GM21447 (cell line): ENCODE data around the gene XIRP1.
"Not testable (repeated sequence)": the region's sequence is repeated elsewhere in the genome, so short reads cannot be mapped to it uniquely, and the experiment has no call there.

Source experiments
- ATAC-seq: cut with Tn5 transposase; IDR thresholded peaks from one replicate; pipeline ENCODE4 v1.9.1; 2021; ENCODE audit not compliant: unreplicated experiment

The XIRP1 gene, protein sequence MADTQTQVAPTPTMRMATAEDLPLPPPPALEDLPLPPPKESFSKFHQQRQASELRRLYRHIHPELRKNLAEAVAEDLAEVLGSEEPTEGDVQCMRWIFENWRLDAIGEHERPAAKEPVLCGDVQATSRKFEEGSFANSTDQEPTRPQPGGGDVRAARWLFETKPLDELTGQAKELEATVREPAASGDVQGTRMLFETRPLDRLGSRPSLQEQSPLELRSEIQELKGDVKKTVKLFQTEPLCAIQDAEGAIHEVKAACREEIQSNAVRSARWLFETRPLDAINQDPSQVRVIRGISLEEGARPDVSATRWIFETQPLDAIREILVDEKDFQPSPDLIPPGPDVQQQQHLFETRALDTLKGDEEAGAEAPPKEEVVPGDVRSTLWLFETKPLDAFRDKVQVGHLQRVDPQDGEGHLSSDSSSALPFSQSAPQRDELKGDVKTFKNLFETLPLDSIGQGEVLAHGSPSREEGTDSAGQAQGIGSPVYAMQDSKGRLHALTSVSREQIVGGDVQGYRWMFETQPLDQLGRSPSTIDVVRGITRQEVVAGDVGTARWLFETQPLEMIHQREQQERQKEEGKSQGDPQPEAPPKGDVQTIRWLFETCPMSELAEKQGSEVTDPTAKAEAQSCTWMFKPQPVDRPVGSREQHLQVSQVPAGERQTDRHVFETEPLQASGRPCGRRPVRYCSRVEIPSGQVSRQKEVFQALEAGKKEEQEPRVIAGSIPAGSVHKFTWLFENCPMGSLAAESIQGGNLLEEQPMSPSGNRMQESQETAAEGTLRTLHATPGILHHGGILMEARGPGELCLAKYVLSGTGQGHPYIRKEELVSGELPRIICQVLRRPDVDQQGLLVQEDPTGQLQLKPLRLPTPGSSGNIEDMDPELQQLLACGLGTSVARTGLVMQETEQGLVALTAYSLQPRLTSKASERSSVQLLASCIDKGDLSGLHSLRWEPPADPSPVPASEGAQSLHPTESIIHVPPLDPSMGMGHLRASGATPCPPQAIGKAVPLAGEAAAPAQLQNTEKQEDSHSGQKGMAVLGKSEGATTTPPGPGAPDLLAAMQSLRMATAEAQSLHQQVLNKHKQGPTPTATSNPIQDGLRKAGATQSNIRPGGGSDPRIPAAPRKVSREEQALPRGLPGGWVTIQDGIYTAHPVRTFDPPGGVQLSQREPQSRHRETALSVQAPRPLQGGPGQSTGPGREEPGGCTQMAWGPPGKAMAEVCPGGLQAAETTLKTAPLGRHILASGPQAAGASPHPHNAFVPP (N-terminal part only)

DNA sequence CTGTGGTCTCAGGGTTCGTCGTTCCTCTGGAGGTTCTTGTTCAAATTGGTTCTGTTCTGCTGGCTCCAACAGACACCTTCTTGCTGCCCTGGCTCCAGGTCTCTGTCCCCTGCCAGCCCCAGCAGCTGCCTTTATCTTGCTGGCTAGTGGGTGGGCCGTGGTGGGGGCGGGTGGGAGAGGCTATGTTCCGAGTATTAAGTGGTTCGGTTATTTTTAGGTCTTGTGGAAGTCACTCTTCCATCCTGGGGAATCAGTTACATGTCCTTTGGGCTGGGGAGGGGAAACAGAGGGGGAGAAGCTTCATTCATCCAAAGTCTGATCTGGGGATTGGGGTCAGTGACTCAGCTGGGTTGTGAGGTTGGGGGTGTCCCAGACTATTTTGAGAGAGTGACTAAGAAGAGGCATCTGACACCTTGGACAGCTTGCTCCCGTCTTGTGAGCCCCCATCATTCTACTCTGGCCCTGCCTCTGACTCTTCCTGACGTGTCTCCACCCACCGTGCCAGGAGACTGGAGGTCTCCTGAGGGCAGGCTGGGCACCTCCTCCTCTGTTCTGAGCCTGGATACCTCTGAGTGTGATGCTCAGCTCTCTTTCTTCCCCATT, at the start of gene XIRP1:
Gene XIRP1, minus strand, starts transcription at position 106 of the 603 bp plus-strand sequence. CDS start 3,150 bp downstream, outside the sequence.
- ATAC-seq, result no peak

DNA sequence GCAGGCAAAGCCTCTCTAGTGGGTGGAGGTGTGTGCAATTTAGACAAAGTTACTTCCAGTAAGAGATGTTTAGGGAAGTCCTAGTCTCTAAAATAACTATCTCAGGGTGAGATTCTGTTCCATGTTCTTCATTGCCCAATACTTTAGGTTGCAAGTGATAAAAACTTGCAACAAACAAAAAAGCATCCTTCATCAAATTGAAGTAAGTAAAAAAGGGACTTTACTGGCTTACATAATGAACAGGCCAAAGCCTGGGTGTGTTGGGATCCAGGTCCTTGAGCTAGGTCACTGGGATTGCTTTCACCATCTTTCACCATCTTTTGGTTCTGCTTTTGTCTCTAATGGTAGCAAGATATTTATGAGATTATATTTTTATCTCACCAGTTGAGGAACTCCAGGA, 49.2 kb upstream of the XIRP1 start:
- ATAC-seq, result no peak

DNA sequence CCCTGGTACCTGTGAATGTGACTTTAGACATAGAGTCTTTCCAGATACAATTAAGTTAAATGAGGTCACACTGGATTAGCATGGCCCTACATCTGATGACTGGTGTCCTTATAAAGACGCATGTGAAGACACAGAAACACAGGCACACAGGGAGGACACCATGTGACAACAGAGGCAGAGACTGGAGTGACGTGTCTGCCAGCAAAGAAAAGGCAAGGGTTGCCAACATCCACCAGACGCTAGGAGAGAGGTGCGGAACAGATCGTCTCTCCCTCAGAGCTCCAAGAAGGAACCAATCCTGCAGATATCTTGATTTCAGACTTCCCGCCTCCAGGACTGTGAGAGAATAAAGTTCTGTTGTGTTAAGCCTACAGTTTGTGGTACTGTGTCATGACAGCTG, 44.6 kb upstream of the XIRP1 start:
- ATAC-seq, result no peak

DNA sequence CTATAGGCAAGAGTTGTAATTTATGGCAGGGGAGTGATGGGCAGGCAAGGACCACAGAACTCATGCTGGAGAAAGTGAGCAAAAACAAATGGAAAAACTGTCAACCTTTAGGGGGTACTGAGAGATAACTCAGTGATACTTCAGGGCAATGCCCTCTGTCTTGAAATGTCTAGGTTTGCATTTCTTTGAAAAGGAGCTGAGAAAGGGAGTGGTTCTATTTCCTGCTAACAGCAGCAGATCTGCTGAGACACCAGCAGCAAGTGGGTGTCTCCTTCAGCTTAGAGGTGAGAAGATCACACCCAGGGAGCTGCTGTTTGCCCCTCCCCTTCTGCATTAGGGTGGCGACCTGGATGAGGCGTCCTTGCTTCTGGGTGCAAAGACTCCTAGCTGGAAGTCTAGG, 42.3 kb upstream of the XIRP1 start:
- ATAC-seq, result no peak

DNA sequence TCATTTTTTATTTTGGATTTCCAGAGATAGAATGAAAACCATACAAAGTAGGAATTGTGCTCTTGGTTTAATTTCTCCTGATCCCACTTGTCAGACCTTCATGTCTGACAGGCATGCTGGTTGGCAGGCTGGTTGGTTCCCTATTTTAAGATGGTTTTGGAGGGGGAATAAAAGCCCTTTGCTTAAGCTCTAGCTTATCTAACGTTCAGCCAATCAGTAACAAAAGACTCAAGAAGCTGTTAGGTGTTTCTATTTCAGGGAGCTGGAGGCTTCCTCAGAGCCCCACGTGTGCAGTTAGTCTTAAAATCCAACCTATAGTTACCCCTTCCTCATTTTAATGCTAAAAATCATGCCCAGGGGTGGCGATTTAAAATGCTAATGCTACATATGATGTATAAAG, 40.5 kb upstream of the XIRP1 start:
- ATAC-seq, result no peak

DNA sequence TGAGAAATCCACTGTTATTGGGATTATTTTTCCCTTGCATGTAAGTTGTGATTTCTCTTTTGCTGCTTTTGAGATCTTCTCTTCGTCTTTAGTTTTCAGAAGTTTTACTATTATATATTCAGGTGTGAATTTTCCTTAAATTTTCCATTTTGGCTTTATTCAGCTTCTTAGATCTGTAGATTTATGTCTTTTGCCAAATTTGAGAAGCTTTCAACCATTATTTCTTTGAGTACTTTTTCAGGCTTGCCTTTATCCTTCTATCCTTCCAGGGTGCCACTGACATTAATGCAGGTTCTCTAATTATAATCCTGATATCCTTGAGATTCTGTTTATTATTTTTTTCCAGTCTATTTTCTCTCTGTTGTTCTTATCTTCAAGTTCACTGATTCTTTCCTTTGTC, 38.1 kb upstream of the XIRP1 start:
- ATAC-seq, result no peak

DNA sequence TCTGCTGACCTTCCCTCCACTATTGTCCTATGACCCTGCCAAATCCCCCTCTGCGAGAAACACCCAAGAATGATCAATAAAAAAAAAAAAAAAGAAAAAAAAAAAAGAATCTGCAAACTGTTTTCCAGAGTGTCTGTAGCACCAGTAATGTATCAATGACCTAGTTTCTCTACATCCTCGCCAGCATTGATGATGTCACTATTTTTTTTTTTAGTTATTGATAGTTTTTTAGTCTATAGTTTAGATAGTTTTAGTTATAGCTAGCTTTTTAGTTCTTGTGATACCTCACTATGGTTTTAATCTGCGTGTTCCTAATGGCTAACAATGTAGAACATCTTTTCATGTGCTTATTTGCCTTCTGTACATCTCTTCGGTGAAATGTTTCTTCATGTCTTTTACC, 36.1 kb upstream of the XIRP1 start:
- ATAC-seq, result no peak

DNA sequence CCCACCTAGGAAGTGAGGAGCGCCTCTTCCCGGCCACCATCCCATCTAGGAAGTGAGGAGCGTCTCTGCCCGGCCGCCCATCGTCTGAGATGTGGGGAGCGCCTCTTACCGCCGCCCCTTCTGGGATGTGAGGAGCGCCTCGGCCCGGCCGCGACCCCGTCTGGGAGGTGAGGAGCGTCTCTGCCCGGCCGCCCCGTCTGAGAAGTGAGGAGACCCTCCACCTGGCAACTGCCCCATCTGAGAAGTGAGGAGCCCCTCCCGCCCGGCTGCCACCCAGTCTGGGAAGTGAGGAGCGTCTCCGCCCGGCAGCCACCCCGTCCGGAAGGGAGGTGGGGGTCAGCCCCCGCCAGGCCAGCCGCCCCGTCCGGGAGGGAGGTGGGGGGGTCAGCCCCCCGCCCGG, 35.2 kb upstream of the XIRP1 start:
- ATAC-seq, result not testable (repeated sequence)

DNA sequence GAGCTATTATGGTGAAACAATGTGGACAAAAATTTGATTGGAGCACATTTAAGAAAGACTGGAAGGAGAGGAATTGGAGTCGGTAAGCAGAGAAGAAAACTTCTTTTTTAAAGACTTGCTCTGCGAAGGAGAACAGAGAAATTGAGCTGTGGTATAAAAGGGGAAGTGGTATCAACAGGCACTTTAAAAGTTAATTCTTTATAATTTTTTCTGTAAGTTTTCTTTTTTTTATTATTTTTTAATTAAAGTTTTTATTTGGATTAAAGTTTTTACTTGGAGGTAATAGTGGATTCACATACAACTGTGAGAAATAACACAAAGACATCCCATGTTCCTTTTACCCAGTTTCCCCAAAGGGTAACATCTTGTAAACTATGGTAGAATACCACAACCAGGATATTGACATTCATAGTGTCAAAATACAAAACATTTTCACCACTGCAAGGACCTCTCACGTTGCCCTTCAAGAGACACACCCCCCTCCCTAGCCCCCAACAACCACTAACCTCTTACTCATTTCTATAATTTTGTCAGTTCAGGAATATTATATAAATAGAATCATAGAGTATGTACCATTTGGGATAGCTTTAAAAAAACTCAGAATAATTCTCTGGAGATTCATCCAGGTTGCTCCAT, 33.8 kb upstream of the XIRP1 start:
- no peak for ATAC-seq

DNA sequence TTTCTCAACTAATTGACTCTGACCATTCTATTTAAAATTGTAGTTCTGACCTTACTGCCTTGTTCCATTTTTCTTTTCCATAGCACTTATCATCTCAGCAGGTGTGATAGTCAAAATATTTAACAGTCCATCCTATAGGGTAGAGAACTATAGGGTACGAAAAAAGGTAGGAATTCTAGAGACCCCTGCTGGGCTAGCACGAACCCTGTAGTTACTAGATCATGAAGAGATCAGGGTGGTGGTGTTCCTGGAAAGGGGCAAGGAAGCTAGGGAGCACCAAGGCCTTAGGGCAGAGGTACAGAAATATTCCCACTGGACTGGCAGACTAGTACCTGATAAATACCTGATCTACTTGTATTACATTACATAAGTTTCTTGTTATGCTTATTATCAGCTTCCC, 31.9 kb upstream of the XIRP1 start:
- ATAC-seq, result no peak

DNA sequence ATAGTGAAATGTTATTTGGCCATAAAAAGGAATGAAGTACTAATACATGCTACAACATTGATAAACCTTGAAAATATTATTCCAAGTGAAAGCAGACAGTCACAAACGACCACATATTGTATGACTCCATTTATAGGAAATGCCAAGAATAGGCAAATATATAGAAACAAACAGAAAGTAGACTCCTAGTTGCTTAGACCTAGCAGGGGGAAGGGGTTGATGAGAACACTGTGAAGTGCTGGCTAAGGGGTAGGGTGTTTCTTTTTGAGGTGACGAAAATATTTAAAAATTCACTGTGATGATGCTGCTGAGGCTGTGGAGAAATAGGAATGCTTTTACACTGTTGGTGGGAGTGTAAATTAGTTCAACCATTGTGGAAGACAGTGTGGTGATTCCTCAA, 30.5 kb upstream of the XIRP1 start:
- no peak for ATAC-seq

DNA sequence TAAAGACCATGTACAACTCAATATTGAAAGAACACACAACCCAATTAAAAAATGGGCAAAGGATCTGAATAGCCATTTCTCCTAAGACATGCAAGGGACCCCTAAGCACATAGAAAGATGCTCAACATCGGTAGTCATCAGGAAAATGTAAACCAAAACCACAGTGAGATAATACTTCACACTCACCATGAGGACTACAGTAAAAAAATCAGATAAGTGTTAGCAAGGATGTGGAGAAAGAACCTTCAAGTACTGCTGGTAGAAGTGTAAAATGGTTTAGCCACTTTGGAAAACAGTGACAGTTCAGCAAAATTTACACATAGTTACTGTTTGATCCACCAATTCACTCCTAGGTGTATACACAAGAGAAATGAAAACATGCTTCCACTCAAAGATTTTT, 30.1 kb upstream of the XIRP1 start:
- ATAC-seq, result no peak

DNA sequence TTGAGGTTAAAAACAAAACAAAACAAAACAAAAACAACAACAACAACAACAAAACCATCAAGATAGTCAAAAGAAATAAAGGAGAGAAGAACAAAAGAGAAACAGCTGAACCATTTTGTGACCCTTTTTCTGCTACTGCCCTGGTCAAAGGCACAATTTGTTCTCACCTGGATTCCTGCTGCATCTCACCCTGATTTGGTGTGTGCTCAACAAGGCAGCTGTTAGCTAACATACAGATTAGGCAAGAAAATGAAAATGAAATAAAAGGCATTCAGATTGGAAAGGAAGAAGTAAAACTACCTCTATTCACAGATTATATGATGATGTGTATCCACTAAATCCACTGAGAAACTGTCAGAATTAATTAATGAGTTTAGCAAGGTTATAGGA, 28.7 kb upstream of the XIRP1 start:
- peak; percentile 16 for ATAC-seq

DNA sequence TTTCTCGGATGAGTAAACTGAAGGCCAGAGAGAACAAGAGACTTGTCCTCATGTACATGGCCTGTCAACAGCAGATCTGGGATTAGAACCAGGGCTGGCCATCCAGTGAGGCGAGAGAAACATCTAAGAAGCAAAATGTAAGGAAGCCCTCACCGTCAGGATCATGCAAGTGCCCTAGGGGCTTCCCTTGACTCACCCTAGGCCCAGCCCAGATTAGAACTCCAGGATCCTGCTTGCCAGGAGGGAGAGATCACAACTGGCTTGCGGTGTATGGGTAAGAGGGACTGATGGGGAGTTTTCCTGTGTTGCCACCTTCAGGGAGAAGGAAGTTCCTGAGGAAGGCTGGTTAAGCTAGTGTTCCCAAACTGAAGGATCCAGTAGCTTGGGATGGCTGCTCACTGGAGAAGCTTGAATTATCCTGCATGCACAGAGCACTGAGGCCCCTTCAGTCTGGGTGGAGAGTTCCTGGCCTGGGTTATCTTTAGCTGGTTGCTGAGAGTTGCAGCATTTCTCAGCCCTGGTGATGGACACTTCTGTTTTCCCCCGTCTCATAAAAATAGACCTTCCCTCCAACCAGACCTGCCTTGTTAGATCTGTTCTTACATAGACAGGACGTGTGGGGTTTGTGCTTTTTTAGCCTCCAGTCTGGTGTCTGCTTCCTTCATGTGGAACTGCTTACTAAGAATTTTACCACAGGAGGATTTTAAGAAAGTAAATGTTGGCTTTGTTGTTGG, 28.2 kb upstream of the XIRP1 start:
- ATAC-seq, result peak; percentile 45

DNA sequence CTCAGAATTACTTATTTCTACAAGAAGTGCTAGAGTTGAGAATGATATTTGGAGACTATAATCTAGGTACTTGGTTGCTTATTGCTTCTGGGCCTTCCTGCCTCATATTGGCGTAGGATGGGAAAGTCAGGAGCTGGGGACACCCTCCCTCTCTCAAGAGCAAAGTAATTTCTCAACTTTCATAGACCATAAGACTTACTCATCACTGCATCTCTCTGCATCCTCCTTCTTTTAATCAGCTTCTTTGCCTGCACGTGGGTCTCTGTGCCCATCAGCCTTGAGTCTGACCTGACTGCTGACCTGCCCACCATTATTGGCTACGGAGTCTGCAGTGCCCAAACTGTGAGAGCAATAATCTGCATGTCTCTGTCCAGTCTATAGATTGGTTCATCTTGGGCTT, 27.3 kb upstream of the XIRP1 start:
- no peak for ATAC-seq

DNA sequence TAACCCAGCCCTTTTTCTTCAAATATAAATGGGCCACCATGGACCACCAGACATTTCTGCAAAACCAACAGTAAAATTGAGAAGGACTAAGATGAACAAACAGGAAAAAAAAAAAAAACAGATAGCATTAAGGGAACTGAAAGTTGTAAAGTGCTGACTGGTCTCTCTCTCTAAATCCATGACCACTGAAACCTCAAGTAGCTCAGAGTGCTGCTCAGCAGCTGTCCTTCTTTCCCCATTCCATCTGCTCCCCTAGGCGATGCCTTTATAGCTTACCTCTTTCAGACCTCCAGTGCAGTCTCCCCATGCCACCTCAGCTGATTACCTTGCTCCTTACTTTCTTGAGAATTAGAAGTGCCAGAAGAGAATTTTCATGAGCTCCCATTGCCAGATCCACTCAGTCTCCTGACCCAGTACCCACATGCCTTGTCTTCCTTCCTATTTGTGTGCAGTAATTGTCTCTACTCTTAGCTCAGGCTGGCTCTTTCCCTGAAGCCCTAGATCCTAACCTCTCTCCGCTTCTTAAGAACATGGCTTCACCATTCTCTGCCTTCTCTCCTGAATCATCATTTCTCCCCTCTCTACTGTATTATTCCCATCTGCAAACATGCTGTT, 23.9 kb upstream of the XIRP1 start:
- peak; percentile 95 for ATAC-seq

DNA sequence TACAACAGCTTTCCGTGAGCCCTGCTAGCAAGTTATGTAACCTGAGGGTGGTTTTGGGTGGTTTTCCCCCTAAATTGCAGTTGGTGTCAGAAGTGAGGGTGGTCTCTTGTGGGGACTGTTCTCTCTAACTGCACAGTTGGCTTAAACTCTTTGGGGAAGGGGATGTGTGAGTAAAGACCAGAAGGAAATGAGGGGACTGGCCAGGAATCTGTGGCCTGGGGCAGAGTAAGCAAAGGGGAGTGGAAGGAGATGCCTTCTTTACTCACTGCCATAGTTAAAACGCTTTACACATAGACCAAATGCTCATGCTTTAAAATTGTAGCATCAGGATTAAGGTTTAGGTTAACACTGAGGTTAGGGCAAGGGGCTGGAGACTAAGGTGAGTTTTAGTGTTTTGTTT, 21.2 kb upstream of the XIRP1 start:
- ATAC-seq, result no peak

DNA sequence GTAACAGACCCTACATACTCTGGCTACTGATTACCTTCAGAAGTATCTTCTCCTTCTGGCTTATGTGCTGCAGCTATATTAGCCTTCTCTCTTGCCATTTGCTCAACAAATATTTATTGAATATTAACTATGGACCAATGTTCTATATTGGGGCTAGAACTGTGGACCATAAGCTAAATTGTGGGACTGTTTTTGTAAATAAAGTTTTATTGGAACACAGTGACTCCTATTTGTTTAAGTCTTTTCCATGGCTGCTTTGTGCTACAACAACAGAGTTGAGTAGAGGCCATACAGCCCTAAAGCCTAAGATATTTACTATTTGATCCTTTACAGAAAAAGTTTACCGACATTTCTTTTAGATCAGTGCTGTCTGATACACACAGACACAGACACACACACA, 20.3 kb upstream of the XIRP1 start:
- no peak for ATAC-seq

DNA sequence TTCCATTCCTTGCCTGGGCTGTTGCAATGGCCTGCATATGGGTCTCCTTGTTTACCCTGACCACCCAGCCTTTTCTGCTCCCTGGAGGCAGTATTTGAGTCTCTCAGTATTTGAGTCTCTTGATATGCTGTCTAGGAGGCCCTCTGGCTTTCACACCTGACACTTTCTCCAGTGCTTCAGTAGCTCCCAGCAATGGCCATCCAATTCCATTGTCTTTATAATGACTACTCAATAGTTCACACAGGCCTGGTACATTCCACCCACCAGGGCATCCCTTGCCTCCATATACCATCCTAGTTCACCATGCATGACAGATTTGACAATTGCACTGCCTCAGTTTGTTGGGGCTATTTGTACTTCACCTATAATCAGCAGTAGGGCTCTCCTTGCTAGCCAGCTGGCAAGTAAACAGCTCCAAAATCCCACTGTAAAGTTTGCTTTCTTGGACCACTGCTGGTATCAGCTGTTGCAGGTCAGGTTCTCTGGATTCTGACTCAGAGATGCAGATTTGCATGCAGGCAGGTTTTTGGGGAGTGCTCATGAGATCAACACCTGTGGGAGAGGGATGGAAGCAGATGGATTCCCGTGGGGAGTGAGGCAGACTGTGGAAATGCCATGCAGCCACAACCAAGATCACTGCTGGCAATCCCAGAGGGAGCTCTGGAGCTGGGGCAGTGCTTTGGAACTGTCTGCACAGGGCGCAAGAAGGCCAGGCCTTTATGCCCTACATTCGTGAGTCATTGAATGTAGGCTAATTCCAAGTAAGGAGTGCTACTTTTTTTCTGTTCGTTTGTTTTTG, 19.1 kb upstream of the XIRP1 start:
- ATAC-seq, result no peak
